ENCODE measurements around the gene SUZ12.
"Not testable (repeated sequence)": the region's sequence is repeated elsewhere in the genome, so short reads cannot be mapped to it uniquely, and the experiment has no call there.

Gene SUZ12

DNA sequence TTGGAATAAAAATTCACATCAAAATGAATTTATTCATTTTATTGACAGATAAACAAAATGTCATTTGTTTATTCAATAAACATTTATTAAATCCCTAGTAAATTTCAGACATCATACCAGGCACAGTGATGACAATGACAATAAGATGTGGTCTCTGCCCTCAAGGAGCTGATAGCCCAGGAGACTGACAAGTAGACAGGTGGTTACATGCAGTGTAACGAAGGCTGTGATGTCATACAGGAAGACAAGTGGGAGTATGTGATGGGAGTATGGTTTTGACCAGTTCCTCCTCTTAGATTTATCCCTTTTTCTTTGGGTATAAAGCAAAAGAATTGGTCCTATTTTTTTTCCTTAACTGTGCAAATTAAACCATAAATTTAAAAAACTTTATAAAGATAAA is 97.0 kb downstream of the SUZ12 start:
- DNase-seq (ENCODE audit: extremely low read depth in 1 of 2, low read depth in 1 of 2) = not testable (repeated sequence)

DNA sequence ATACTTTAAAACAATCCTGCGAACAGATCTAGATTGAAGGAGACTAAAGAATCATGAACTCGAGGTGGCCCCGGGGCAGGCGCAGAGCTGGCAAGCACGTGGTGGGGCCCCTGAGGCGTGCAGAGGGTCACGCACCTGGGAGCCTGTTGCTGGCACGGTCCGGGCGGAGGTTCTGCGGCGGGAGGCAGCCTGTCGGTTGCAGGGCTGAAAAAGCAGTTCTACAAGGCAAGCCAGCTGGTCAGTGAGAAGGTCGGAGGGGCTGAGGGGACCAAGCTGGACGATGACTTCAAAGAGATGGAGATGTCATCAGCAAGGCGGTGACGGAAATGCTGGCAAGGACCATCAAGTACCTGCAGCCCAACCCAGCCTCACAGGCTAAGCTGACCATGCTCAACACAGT is 103.4 kb downstream of the SUZ12 start:
- not testable (repeated sequence) for DNase-seq (ENCODE audit: extremely low read depth in 1 of 2, low read depth in 1 of 2)

DNA sequence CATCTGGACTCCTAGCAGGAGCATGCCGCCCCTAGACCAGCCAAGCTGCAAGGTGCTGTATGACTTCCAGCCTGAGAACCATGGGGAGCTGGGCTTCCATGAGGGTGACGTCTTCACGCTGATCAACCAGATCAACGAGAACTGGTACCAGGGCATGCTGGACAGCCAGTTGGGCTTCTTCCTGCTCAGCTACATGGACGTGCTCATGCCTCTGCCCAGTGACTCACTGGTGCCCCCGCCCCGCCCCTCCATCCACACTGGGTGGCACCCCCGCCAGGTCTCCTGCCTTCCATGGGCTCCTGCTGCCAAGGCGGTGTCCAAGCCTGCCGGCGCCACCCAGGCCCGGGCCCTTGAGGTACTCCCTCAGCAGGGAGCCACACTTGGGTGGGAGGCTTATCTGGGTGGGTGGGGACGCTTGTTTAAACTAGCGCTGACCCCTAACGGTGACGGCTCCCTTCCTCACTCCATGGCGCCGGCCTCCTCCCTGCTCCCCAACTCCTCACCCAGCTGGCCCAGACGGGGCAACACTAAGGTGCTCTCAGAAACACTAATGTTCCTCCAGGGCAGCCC is 104.6 kb downstream of the SUZ12 start:
- DNase-seq (ENCODE audit: extremely low read depth in 1 of 2, low read depth in 1 of 2) = not testable (repeated sequence)

DNA sequence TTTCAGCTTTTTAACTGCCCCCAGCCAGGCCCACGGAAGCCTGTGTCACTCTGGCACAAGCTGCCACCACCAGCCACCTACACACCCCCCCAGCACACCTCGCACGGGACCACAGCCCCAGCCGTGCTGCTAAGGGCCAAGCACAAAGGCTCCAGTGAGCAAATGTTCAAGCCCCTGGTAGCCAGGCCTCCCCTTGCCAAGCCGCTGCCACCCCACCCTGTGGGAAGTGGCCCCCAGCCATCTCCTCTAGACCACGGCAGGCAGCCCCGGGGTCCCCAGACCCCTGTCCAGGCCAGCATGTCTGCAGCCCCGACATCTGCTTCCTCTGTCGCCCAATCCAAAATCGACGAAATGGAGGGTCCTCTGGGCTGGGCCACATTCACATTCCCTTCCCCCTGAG is 105.5 kb downstream of the SUZ12 start:
- not testable (repeated sequence) for DNase-seq (ENCODE audit: extremely low read depth in 1 of 2, low read depth in 1 of 2)

DNA sequence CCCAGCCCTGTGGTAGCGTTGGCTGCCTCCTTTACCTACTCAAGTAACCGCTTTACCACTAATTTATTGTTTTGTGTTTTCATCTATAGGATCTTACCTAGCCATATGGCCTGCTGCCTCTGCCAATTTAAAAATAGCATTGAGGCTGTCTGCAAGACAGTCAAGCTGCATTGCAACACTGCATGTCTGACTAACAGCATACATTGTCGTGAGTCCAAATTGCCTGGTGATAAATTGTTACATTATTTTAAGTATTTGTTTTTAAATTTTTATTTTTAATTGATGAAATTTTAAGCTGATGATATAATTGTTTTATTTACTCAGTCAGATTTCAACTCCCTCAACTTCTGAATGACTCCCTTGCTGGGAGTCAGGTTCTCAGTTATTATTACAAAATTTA is 108.8 kb downstream of the SUZ12 start:
- DNase-seq (ENCODE audit: extremely low read depth in 1 of 2, low read depth in 1 of 2) = not testable (repeated sequence)

DNA sequence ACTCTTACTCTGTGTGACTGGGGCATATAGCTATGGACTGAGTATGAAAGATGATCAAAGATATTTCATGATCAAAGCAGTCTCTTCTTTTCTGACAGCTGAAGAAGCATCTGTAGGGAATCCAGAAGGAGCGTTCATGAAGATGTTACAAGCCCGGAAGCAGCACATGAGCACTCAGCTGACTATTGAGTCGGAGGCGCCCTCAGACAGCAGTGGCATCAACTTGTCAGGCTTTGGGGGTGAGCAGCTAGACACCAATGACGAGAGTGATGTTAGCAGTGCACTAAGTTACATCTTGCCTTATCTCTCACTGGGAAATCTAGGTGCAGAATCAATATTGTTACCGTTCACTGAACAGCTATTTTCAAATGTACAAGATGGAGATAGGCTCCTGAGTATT is 110.9 kb downstream of the SUZ12 start:
- not testable (repeated sequence) for DNase-seq (ENCODE audit: extremely low read depth in 1 of 2, low read depth in 1 of 2)
